ENCODE measurements around the gene PTPRN. TPM values are rescaled to one million over a fixed set of nuclear protein-coding genes. Genes with fewer than 3 reads are reported as not detected.

Gene PTPRN
- total and polyA plus RNA-seq, 9 of the 15 experiments (the other 6 are each of a cell fraction or from before 2014, with no cell fraction given), result 0.15 to 2.4 (median 0.43) TPM; not detected in 1

DNA sequence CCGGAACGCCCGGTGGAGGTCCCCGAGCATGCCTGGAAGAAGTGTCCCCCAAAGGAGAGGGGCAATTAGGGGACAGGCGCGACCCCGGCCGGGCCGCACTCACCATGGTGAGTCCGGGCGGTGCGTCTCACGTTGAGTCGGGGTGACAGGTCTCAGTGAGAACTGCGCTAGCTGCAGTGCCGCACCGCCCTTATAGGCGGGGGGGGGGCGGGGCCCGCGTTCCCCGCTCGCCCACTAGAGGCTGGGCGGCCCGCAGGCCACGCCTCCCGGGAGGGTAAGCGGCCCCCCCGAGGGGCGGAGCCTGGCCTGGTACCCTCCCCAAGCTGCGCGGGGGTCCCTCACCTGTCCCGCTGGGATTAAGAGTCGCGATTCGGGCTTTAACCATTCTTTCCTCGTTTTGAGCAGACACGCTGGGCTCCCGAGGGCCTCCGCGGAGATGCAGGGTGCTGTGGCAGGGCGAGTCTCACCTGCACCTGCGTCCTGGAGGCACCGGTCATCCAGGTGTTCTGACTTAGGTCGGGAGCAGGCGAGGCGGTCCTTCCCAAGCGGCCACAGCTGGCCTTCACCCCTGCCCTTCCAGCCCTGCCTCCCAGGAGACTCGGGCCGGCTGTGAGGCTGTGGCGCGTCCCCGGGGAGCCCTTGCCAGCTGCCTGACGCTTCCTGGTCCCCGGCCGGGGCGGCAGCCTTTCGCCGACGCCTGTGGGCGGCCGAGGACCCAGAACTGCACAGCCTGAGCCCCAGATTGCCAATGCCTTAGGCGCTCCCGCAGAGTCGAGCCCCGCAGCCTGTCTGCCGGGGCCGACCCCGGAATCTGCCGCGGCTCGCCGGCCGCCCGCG, 55.2 kb downstream of the PTPRN start, which contains the start of gene TUBA4A (continued):
- no peak for TF ChIP-seq COPS2 (conservative IDR thresholded peaks at IDR 0.05)
- TF ChIP-seq ZBTB7A (IDR thresholded peaks at IDR 0.05; ENCODE audit: borderline replicate concordance, control insufficient read depth, low read depth, low read length), result peak; percentile 50
- TF ChIP-seq, protein P1, sequence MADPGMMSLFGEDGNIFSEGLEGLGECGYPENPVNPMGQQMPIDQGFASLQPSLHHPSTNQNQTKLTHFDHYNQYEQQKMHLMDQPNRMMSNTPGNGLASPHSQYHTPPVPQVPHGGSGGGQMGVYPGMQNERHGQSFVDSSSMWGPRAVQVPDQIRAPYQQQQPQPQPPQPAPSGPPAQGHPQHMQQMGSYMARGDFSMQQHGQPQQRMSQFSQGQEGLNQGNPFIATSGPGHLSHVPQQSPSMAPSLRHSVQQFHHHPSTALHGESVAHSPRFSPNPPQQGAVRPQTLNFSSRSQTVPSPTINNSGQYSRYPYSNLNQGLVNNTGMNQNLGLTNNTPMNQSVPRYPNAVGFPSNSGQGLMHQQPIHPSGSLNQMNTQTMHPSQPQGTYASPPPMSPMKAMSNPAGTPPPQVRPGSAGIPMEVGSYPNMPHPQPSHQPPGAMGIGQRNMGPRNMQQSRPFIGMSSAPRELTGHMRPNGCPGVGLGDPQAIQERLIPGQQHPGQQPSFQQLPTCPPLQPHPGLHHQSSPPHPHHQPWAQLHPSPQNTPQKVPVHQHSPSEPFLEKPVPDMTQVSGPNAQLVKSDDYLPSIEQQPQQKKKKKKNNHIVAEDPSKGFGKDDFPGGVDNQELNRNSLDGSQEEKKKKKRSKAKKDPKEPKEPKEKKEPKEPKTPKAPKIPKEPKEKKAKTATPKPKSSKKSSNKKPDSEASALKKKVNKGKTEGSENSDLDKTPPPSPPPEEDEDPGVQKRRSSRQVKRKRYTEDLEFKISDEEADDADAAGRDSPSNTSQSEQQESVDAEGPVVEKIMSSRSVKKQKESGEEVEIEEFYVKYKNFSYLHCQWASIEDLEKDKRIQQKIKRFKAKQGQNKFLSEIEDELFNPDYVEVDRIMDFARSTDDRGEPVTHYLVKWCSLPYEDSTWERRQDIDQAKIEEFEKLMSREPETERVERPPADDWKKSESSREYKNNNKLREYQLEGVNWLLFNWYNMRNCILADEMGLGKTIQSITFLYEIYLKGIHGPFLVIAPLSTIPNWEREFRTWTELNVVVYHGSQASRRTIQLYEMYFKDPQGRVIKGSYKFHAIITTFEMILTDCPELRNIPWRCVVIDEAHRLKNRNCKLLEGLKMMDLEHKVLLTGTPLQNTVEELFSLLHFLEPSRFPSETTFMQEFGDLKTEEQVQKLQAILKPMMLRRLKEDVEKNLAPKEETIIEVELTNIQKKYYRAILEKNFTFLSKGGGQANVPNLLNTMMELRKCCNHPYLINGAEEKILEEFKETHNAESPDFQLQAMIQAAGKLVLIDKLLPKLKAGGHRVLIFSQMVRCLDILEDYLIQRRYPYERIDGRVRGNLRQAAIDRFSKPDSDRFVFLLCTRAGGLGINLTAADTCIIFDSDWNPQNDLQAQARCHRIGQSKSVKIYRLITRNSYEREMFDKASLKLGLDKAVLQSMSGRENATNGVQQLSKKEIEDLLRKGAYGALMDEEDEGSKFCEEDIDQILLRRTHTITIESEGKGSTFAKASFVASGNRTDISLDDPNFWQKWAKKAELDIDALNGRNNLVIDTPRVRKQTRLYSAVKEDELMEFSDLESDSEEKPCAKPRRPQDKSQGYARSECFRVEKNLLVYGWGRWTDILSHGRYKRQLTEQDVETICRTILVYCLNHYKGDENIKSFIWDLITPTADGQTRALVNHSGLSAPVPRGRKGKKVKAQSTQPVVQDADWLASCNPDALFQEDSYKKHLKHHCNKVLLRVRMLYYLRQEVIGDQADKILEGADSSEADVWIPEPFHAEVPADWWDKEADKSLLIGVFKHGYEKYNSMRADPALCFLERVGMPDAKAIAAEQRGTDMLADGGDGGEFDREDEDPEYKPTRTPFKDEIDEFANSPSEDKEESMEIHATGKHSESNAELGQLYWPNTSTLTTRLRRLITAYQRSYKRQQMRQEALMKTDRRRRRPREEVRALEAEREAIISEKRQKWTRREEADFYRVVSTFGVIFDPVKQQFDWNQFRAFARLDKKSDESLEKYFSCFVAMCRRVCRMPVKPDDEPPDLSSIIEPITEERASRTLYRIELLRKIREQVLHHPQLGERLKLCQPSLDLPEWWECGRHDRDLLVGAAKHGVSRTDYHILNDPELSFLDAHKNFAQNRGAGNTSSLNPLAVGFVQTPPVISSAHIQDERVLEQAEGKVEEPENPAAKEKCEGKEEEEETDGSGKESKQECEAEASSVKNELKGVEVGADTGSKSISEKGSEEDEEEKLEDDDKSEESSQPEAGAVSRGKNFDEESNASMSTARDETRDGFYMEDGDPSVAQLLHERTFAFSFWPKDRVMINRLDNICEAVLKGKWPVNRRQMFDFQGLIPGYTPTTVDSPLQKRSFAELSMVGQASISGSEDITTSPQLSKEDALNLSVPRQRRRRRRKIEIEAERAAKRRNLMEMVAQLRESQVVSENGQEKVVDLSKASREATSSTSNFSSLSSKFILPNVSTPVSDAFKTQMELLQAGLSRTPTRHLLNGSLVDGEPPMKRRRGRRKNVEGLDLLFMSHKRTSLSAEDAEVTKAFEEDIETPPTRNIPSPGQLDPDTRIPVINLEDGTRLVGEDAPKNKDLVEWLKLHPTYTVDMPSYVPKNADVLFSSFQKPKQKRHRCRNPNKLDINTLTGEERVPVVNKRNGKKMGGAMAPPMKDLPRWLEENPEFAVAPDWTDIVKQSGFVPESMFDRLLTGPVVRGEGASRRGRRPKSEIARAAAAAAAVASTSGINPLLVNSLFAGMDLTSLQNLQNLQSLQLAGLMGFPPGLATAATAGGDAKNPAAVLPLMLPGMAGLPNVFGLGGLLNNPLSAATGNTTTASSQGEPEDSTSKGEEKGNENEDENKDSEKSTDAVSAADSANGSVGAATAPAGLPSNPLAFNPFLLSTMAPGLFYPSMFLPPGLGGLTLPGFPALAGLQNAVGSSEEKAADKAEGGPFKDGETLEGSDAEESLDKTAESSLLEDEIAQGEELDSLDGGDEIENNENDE (IDR thresholded peaks at IDR 0.05; ENCODE audit: low read depth, low read length), result no peak
- TF ChIP-seq RAD21 (CRISPR knock-in tag; conservative IDR thresholded peaks at IDR 0.05 in 1 of 2, IDR thresholded peaks at IDR 0.05 in 1 of 2), result no peak
- TF ChIP-seq, protein P2, sequence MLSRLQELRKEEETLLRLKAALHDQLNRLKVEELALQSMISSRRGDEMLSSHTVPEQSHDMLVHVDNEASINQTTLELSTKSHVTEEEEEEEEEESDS (CRISPR knock-in tag; IDR thresholded peaks at IDR 0.05), result no peak
- TF ChIP-seq ZNF589 (CRISPR knock-in tag; IDR thresholded peaks at IDR 0.05; ENCODE audit: low read depth), result no peak
- TF ChIP-seq, protein P3, sequence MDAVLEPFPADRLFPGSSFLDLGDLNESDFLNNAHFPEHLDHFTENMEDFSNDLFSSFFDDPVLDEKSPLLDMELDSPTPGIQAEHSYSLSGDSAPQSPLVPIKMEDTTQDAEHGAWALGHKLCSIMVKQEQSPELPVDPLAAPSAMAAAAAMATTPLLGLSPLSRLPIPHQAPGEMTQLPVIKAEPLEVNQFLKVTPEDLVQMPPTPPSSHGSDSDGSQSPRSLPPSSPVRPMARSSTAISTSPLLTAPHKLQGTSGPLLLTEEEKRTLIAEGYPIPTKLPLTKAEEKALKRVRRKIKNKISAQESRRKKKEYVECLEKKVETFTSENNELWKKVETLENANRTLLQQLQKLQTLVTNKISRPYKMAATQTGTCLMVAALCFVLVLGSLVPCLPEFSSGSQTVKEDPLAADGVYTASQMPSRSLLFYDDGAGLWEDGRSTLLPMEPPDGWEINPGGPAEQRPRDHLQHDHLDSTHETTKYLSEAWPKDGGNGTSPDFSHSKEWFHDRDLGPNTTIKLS (IDR thresholded peaks at IDR 0.05; ENCODE audit: borderline replicate concordance, low read depth), result no peak
- TF ChIP-seq DIDO1 (tag; IDR thresholded peaks at IDR 0.05; ENCODE audit: low read depth), result no peak
- TF ChIP-seq CEBPG (CRISPR knock-in tag; IDR thresholded peaks at IDR 0.05), result no peak
- TF ChIP-seq CEBPG (tag; conservative IDR thresholded peaks at IDR 0.05 in 1 of 2, IDR thresholded peaks at IDR 0.05 in 1 of 2), result no peak
- TF ChIP-seq, protein P4, sequence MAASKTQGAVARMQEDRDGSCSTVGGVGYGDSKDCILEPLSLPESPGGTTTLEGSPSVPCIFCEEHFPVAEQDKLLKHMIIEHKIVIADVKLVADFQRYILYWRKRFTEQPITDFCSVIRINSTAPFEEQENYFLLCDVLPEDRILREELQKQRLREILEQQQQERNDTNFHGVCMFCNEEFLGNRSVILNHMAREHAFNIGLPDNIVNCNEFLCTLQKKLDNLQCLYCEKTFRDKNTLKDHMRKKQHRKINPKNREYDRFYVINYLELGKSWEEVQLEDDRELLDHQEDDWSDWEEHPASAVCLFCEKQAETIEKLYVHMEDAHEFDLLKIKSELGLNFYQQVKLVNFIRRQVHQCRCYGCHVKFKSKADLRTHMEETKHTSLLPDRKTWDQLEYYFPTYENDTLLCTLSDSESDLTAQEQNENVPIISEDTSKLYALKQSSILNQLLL (CRISPR knock-in tag; IDR thresholded peaks at IDR 0.05; ENCODE audit: borderline replicate concordance), result no peak
- no peak for TF ChIP-seq ZNF134 (CRISPR knock-in tag; conservative IDR thresholded peaks at IDR 0.05)
